Endothelial cell of hepatic sinusoid (primary cell): ENCODE measurements around the gene MRNIP.

ENCODE experiments used
- in situ Hi-C: cut with HindIII; loops from 2 replicates; pipeline ENCODE4 v1.10.0; 2017; ENCODE audit warnings: low sequenced_read_pairs

MRNIP gene

GRCh38 chr5:179858586-179859427 lies at the start of gene MRNIP:
TSS of gene MRNIP (minus strand) at chr5:179858817. CDS start at chr5:179858796, 21 bp downstream.
- in situ Hi-C loops, result no loop called here

- in situ Hi-C loops, result loop anchor here (25.0 kb wide), 1 partner anchor 180 kb away; no protein-coding TSS in a partner anchor
These were observed 49.1 kb upstream of the MRNIP start, which contains the start of gene TBC1D9B for GRCh38 chr5:179907556-179908324. TSS of gene TBC1D9B (minus strand) at chr5:179907897. CDS start at chr5:179907821, 76 bp downstream.

- in situ Hi-C loops, result loop anchor here (25.0 kb wide), 1 partner anchor 180 kb away; no protein-coding TSS in a partner anchor
These were observed 48.4 kb upstream of the MRNIP start for GRCh38 chr5:179906795-179907555.

DNA sequence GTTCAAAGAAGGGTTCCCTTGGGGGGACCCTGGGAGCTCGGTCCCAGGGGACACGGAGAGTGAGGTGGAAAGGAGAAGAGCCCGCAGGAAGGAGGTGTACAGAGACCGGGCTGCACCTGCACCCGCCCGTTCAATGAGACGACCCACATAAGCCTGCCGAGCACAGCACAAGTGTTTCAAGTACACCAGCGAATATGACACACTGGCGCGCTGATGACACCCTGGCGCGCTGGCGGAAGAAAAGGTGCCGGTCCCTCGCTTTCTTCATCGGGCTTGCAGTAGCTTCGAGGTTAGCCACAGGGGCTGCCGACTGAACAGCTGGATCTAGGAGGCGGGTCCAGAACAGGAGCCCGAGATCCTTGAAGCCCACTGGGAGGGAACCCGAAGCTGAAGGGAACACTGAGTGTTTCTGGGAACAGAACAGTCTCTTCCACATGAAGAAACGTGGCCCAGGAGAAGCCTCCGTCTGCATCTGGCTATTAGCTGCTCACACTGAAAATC lies 47.7 kb upstream of the MRNIP start:
- in situ Hi-C loops, result loop anchor here (25.0 kb wide), 1 partner anchor 181 kb away; no protein-coding TSS in a partner anchor

DNA sequence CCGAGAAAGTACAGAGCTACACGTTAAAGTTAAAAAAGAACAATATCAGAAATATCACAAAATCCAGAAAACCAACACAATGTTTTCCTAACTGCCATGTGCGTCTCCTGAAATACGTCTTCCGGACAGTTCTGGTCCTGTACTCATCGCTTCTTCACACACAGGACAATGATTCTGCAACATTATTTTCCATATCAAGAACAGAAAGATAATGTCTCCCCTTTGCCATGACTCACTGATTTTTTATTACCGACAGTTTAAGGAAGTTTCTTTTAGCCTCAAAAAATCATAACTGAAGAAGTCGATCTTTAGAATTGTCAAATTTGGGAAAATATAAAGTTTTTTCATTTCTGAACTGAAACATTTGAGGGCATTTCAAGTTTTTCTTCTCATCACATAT lies 46.5 kb upstream of the MRNIP start:
- in situ Hi-C loops, result loop anchor here (25.0 kb wide), 1 partner anchor 182 kb away; no protein-coding TSS in a partner anchor

DNA sequence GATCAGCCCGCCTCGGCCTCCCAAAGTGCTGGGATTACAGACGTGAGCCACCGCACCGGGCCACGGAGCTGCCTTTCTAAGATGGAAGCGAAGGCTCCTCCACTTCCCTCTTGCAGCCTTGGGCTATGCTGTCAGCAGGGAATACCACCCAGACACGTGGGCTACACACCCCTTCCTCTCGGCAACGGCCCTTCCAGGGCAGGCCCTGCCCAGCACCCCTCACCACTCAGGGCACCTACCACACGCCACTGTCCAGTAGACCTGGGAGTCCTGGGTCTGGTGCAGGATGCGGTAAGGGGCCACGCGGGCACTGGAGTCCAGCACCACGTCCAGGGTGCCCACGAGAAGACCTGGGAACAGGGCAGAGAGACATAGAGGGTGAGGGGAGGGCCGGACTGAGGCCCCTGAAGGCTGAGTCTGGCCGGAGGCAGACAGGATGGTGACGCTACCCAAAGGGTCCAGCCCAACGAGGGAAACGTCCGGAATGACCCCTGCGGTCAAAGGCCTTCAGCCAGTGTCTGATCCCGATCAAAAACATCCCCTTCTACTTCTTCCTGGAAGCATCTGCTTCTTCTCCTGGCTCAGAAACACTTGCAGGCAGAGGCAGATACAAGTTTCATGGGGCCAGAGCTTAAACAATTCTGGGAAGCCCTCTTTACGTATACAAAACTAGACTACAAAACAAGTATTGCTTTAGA lies 46.0 kb upstream of the MRNIP start:
- in situ Hi-C loops, result loop anchor here (25.0 kb wide), 1 partner anchor 183 kb away; no protein-coding TSS in a partner anchor

DNA sequence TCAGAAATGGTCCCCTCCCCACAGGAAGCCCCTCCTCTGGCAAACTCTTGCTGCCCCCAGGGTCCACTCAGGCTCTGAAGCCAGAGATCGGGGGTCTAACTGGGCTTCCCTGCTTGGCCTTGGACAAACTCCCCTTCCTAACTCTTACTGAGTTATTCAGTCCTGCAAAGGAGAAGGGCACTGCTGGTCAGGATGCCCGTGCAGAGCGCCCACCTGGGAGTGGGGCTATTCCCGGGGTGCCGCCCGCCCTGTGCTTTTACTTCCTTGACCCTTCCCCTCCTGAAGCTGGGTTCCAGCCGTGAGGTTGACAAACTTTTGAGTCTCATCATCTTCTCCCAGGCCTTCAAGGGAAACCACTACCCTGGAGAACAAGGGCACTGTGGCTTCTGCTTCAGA lies 44.1 kb upstream of the MRNIP start:
- in situ Hi-C loops, result loop anchor here (25.0 kb wide), 1 partner anchor 185 kb away; no protein-coding TSS in a partner anchor

- in situ Hi-C loops, result loop anchor here (25.0 kb wide), 1 partner anchor 185 kb away; no protein-coding TSS in a partner anchor
These were observed 43.5 kb upstream of the MRNIP start for GRCh38 chr5:179901915-179902762.

- in situ Hi-C loops, result loop anchor here (25.0 kb wide), 1 partner anchor 186 kb away; no protein-coding TSS in a partner anchor
These were observed 42.8 kb upstream of the MRNIP start for GRCh38 chr5:179901462-179901861.

DNA sequence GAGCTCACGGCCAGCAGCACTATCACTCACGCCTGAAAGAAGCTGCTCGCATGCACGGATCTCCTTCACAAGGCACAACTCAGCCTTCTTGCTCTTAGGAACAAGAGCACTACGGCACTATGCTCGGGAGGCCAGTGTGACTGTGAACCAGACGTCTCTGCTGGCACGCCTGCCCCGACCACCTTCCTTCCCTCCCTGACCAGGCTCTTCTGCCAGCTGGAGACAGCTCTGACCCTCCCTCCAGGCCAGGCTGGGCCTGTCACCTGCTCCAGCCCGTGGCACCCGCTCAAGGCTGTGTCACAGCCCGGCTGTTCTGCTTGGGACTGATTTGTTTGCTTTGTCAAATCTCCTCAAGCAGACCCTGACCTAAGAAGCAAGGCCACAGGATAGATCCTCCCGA lies 42.1 kb upstream of the MRNIP start:
- in situ Hi-C loops, result loop anchor here (25.0 kb wide), 1 partner anchor 187 kb away; no protein-coding TSS in a partner anchor

GRCh38 chr5:179900206-179900605 lies 41.6 kb upstream of the MRNIP start:
- in situ Hi-C loops, result loop anchor here (25.0 kb wide), 1 partner anchor 187 kb away; no protein-coding TSS in a partner anchor

- in situ Hi-C loops, result no loop called here
These were observed 37.2 kb upstream of the MRNIP start for GRCh38 chr5:179895861-179896260.

GRCh38 chr5:179893958-179894895 lies 35.6 kb upstream of the MRNIP start:
- in situ Hi-C loops, result no loop called here

- in situ Hi-C loops, result no loop called here
These were observed 34.7 kb upstream of the MRNIP start for GRCh38 chr5:179893076-179893957.

DNA sequence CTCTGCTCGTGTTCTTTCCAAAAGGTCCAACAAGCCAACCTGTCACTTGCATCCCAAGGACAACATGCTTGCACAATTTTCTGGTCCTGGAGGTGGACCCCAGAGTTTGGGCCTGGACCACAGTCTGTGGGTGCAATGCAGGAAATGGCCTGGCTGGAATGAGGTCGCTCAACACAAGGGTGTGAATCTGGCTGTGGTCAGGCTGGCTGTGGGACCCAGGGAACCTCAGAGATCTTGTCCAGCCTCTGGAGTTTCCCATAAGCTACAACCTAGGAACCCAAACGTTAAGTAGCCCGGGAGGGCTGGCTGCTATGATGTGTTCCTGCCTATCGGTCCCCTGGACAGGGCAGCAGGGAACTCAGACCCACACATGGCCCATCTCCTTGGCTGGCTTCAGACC lies 33.6 kb upstream of the MRNIP start:
- in situ Hi-C loops, result no loop called here
